Hematopoietic multipotent progenitor cell treated with erythropoietin and hydrocortisone succinate and interleukin-3 and kit ligand, for 15 days (in vitro differentiated cells): Measurements from ENCODE around the gene FBXW8.

Experiments
- DNase-seq: peaks from one replicate; pipeline ENCODE4 v3.0.0-alpha.2; 2015; ENCODE audit warnings: low spot score

FBXW8 gene

GRCh38 chr12:116999066-116999465 is 88.3 kb downstream of the FBXW8 start:
- no peak for DNase-seq

GRCh38 chr12:117000316-117000715 is 89.6 kb downstream of the FBXW8 start:
- DNase-seq, result no peak

DNA sequence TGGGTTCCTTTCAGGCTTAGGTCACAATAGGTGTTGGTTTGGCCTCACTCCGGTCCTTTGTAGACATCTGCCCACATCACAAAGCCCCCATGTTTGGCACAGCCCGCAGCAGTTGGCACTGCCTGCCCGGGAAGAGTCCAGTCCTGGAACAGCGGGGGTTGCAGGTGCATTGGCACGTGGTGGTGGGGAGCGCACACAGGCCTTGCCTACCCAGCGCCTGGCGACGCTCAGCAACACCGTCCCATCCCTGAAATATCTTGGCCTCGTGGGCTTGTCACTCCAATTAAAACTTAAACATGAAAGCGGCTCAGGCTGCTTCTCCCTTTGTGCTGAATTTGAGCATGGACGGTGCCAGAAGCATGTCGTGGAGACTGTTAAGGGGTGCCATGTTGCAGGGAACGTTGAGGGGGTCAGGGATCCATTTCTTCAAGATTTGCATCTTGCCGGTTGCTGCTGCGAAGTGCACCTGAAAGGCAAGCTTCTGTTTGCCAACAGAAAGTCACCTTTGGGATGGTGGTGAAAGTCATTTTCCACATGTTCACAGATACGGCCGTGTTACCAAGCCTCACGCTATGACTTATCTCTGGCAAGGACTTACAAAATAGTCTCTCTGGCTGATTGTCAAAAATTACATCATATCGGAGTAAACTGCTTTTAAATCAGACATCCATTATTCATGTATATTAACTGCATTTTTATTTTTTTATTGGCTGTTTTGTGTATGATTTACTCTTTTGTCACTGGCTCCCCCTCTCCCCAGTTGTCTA is 91.5 kb downstream of the FBXW8 start:
- no peak for DNase-seq

GRCh38 chr12:117003883-117004404 is 93.2 kb downstream of the FBXW8 start:
- no peak for DNase-seq

- DNase-seq, result no peak
These were observed 94.8 kb downstream of the FBXW8 start for GRCh38 chr12:117005417-117006046.

DNA sequence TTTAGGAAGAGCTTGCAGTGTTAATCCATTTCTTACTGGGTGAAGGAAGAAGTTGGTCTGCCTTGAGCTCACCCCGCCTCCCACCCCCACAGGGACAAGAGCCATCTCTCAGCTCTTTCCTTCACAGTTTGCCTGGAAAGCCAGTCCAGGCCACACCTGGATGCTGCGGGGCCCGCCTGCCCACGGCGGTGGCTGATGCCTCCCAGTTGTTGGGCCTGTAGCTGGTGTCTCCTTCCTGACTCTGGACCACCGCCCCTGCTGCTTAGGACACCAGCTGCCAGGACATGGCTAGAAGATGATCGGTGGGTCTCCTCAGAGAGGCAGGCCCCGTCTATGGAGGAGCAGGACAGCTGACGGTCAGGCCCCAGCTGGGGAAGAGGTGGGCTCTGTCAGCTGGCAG is 95.6 kb downstream of the FBXW8 start:
- no peak for DNase-seq

DNA sequence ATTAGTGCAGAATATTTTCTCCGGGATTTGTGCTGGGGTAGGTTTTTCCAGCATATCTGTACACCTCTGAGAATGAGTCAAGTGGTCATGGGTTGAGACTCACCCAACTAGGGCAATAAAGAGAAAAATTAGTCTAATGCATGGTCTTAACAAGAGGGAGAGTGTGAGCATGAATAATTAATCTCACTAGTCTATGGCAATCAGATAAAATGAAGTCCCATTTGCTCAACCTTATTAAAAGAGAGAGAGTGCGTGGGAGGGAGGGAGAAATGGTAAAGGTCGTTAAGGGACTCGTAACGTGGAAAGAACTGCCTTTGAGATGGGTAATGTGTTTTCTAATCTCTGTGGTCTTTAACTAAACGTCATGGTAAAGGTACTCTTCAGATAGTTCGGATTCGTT is 96.8 kb downstream of the FBXW8 start:
- no peak for DNase-seq

DNA sequence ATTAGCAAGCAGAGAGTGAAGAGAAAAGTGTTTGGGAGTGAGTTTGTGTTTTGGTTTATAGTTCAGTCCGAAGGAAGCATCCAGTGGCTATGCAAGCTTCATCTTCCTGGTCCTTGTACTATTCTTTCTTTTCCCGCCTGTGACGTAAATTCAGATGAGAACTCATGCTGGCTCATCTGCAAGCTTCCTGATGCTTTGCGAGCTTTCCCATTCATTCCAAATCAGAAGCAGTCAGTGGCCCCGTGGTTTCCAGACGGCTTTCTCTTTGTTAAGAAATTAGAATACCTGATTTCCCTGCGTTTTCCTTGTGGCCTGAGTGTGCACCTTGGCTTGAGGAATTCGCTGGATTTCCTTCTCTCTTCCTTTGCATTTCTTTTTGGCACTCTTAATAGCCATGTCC is 99.0 kb downstream of the FBXW8 start:
- DNase-seq, result no peak

DNA sequence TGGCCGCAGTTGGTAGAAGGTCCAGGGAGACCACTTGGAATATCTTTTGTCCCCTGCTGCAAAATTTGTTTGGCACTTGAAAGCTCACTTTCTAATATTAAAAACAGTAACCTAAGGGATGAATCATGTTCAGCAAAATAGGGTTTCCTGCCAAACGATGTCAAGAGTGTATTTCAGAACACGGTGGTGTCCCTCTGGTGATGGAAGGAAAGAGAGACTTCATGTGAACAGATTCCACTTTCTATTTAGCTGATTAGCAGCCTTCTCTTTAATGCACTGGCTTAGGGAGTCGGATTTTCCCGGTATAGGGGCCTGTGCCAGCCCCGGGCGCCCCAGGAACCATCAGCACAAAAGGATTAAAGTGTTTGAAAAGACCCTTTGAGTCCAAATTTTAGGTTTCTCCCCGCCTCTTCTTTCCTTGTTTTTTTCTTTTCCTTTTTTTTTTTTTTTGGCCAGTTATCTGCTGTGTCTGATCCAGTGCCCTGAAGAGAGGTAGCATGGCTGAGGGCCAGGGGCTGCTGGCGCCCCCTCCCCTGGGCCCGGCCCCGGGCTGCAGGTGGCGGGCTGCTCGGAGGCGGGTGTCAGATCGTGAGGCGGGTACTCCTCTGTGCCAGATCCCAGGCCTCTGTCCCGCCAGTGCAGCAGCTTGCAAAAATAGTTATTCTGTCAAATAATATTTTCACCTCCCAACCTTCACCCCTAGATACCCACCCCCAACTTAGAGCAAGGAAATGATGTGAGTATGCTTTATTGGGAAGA is 100.1 kb downstream of the FBXW8 start:
- DNase-seq, result no peak

GRCh38 chr12:117011988-117012805 is 101.4 kb downstream of the FBXW8 start:
- DNase-seq, result no peak

GRCh38 chr12:117013726-117014125 is 103.0 kb downstream of the FBXW8 start:
- DNase-seq, result no peak

GRCh38 chr12:117014342-117014887 is 103.7 kb downstream of the FBXW8 start:
- no peak for DNase-seq

GRCh38 chr12:117015811-117016210 is 105.1 kb downstream of the FBXW8 start:
- no peak for DNase-seq

GRCh38 chr12:117017807-117018206 is 107.1 kb downstream of the FBXW8 start:
- DNase-seq, result no peak

- DNase-seq, result no peak
These were observed 107.5 kb downstream of the FBXW8 start for GRCh38 chr12:117018276-117018675.

DNA sequence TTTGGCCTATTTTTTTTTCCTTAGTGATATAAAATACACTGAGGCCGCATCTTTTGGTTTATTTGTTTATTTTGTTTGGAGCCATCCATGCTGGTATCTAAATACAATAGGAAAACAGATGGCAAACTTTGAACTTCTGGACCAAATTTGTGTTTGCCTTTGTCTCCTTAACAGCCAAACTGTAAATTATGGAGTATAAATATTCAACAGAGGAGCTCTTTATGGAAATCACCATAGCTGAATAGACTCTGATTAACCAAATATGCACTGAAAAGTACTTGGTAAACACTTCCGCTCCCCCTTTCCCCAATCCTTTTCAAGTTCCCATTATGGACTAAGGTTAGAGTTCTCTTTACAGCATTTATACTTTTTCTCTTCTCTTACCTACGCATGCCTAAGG is 107.9 kb downstream of the FBXW8 start:
- no peak for DNase-seq

DNA sequence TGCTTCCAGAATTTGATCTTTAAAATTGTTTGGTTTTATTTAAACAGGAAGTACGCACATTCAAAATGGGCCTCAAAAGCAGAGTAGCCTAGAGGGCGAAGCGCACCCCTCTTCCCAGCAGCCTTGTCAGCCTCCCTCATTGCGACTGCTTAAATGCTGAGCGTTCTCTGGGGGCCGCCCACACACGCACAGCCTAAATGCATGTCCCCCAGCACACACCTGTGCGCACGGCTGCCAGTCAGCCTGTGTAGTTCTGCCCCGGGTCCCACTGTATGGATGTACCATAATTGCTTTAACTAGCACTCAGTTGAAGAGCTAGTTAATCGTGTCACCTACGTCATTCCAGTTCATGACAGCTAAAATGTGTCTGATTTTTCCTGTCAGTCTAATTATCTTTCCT is 109.1 kb downstream of the FBXW8 start:
- no peak for DNase-seq

DNA sequence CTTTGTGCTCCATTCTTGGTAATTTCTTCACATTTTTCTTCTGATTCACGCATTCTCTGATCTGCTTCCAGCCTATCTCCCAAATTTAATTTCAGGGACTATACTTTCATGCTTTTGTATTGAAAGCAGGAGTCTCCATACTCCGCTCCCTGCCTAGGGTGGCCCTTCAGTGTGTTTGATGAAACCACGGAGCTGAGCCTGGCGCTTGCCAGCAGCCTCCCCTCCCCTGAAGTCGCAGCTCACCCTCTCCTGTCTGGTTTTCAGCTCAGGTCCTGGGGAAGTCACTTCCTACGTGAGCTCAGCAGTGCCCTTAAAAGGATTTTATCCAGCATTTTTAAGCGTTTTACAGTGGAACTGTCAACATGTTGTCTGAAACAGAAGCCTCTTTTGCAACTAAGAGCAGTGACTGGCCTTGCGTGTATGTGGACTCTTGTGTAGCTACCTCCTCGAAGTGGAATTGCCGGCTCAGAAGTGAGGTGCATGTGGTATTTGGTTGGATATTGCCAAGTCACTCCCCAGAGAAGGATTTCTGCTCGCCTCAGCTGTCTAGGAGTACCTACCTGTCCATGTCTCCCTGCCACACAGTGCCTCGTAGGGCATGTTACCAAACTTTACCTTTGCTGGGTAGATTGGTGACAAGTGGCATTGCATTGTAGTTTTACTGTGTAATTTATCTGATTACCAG is 109.9 kb downstream of the FBXW8 start:
- no peak for DNase-seq

GRCh38 chr12:117022465-117022864 is 111.7 kb downstream of the FBXW8 start:
- DNase-seq, result no peak

GRCh38 chr12:117023998-117024960 is 113.5 kb downstream of the FBXW8 start:
- no peak for DNase-seq
